Stomach (tissue), 9 donors: Measurements from ENCODE around the gene ERN1. TPM values are rescaled to one million over a fixed set of nuclear protein-coding genes. Genes with fewer than 3 reads are reported as not detected.

Source experiments
- DNase-seq, 2 donors: peaks; one replicate each; pipeline versions ENCODE4 v3.0.0 to v3.0.0-alpha.2; 2013 to 2019
- H3K27ac ChIP-seq, 5 donors: fragments of 200-600 bp in 4 of 5; sonication (generic) in 4 of 5; one replicate each; pipeline ENCODE4 v1.5.1; 2013 to 2019; ENCODE audit warnings: mild to moderate bottlenecking in 1 of 5, moderate library complexity in 1 of 5
- H3K27me3 ChIP-seq, 3 donors: fragments of 200-600 bp; sonication (generic); one replicate each; pipeline ENCODE4 v1.5.1; 2017 to 2019; ENCODE audit warnings: mixed run types in 1 of 3
- H3K36me3 ChIP-seq, 4 donors: fragments of 200-600 bp; sonication (generic); 1 replicate in 3 of 4; 2 replicates in 1 of 4; pipeline ENCODE4 v1.5.1; 2016 to 2019
- H3K4me1 ChIP-seq, 4 donors: fragments of 200-600 bp; sonication (generic); one replicate each; pipeline ENCODE4 v1.5.1; 2016 to 2019
- H3K4me3 ChIP-seq, 4 donors: fragments of 200-600 bp; sonication (generic) in 3 of 4; one replicate each; pipeline ENCODE4 v1.5.1; 2016 to 2019; ENCODE audit warnings: mild to moderate bottlenecking in 1 of 4
- H3K9me3 ChIP-seq, 4 donors: fragments of 200-600 bp; sonication (generic); one replicate each; pipeline ENCODE4 v1.5.1; 2016 to 2019
- EP300 ChIP-seq: sonication (generic); formaldehyde crosslinking; IDR thresholded peaks from one replicate; pipeline ENCODE4 v1.6.1; 2017; ENCODE audit warnings: antibody characterized with exemption
- POLR2A ChIP-seq, 4 donors: fragments of 450-650 bp; IDR thresholded peaks; one replicate each; pipeline ENCODE4 v1.6.1; 2016; ENCODE audit warnings: antibody characterized with exemption in 4 of 4, control low read depth in 2 of 4, mild to moderate bottlenecking in 1 of 4, moderate library complexity in 1 of 4
- POLR2AphosphoS5 ChIP-seq, 3 donors: sonication (generic); formaldehyde crosslinking; IDR thresholded peaks; one replicate each; pipeline ENCODE4 v1.6.1; 2016; ENCODE audit warnings: antibody characterized with exemption in 3 of 3
- WGBS, 5 donors: extraction: QIAGEN DNeasy Blood & Tissue Kit in 3 of 5; methylation state at CpG; one replicate each; pipeline versions ENCODE4 v1.1.5 to v1.1.7; 2013 to 2018; 5-methylcytosine and 5-hydroxymethylcytosine counted together
- intact Hi-C: fragments of 100-400 bp; cut with DNase I; formaldehyde crosslinking; loops from one replicate; pipeline ENCODE4 v1.15.1; 2023; ENCODE audit warnings: low total_unique reads
- polyA plus RNA-seq, 3 donors: library from polyadenylated mRNA; stranded (reverse); fragments of 200-250 nt; gene quantifications; one replicate each; pipeline ENCODE4 v1.2.3, GENCODE V29; 2013
- small RNA-seq, 4 donors: library from RNA; depleted of rRNA; stranded (forward); fragments of <200 nt; gene quantifications; one replicate each; pipeline ENCODE3, GENCODE V24; 2016
- total RNA-seq, 5 donors: library from RNA; depleted of rRNA; stranded (reverse); fragments of >200 nt; gene quantifications; one replicate each; pipeline versions ENCODE4 v1.1.0 to v1.2.3, GENCODE V29; 2014 to 2016
- TF ChIP-seq, protein P1 (sequence below), 7 experiments: fragments of 450-650 bp in 4 of 7; fragments of 200-600 bp in 3 of 7; sonication (generic) in 3 of 7; IDR thresholded peaks; one replicate each; pipeline ENCODE4 v1.5.1; 2016 to 2019; ENCODE audit warnings: antibody characterized with exemption in 7 of 7, control low read depth in 2 of 7, mild to moderate bottlenecking in 1 of 7
- donor health status: healthy with polysubstance abuse.
- donor health status: Bipolar disorder and iron deficiency.
- donor health status: healthy.

ERN1 gene
- total and polyA plus RNA-seq, 8 donors: 4.1 to 76.4 (median 28.0) TPM

DNA sequence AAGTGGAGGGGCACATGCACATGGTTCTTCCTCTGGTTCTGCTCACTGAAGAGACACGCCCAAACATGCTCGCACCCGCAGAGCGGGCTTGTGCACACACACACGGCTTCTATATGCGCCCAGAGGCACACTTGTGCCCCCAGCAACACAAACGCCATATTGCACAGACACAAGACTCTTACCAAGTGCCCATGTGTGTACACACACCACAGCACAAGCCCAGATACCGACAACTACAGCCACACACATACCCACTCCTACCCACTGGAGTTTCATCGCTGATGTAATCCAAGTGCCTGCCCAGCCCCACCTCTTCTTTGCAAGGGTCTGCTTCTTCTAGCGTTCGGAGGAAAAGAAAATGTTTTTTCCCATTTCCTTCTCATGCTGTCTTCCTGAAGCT lies 138.3 kb downstream of the ERN1 start:
- Histone ChIP-seq H3K36me3 (no peaks in the 10 kb centered on the region), H3K4me3 (no peak overlapping the region), H3K4me1 (peaks cover 6 to 25% (median 11%) of the 10 kb centered on the region in 4 donors), H3K9me3 (no peaks in the 10 kb centered on the region), H3K27me3 (peaks cover 0 to 54% (median 15%) of the 10 kb centered on the region in 3 donors), H3K27ac (no peak overlapping the region)
- TF ChIP-seq POLR2A (IDR thresholded peaks at IDR 0.05): no peak
- no peak for TF ChIP-seq POLR2AphosphoS5 (IDR thresholded peaks at IDR 0.05)
- TF ChIP-seq EP300: no peak
- TF ChIP-seq, protein P1, sequence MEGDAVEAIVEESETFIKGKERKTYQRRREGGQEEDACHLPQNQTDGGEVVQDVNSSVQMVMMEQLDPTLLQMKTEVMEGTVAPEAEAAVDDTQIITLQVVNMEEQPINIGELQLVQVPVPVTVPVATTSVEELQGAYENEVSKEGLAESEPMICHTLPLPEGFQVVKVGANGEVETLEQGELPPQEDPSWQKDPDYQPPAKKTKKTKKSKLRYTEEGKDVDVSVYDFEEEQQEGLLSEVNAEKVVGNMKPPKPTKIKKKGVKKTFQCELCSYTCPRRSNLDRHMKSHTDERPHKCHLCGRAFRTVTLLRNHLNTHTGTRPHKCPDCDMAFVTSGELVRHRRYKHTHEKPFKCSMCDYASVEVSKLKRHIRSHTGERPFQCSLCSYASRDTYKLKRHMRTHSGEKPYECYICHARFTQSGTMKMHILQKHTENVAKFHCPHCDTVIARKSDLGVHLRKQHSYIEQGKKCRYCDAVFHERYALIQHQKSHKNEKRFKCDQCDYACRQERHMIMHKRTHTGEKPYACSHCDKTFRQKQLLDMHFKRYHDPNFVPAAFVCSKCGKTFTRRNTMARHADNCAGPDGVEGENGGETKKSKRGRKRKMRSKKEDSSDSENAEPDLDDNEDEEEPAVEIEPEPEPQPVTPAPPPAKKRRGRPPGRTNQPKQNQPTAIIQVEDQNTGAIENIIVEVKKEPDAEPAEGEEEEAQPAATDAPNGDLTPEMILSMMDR (IDR thresholded peaks at IDR 0.05): no peak
- 60 to 88% (median 81%) methylated on average over 7 to 11 of the region's 11 CpGs for WGBS, 5 donors
- intact Hi-C loops: no loop called here
- no peak for DNase-seq

DNA sequence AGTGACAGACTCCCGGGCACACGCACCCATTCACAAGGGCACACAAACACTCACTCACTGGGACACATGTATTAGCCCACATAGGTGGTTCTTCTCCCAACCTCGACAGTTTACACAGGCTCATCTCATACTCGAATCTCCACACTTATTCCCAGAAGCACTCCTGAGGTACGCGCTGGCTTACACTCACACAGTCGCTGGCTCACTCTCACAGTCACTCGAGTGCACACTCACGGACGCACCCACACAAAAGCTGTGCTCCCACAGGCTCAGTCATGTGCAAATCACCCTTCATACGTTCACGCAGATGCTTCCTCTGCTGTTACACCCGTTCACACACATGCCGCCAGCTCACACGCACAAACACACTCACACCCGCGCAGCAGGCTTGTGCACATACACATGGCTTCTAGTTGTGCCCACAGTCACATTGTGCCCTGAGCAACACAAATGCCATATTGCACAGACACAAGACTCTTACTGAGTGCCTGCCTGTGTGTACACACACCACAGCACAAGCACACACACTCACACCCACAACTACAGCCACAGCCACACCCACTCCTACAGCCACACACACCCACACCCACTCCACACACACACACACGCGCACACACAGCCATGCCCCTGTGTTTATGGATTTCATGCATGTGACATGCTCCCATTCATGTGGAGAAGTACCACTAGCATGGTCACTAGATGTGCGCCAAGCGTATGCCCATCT lies 140.2 kb downstream of the ERN1 start:
- WGBS, 5 donors: 82 to 88% (median 86%) methylated on average over 20 to 21 of the region's 21 CpGs
- TF ChIP-seq, protein P1 (IDR thresholded peaks at IDR 0.05): no peak
- TF ChIP-seq POLR2AphosphoS5 (IDR thresholded peaks at IDR 0.05) (no peak), EP300 (no peak), POLR2A (IDR thresholded peaks at IDR 0.05) (no peak)
- Histone ChIP-seq H3K9me3 (no peaks in the 10 kb centered on the region), H3K4me1 (peaks cover 6 to 25% (median 19%) of the 10 kb centered on the region in 4 donors), H3K27me3 (peaks cover 0 to 52% (median 15%) of the 10 kb centered on the region in 3 donors), H3K4me3 (no peak overlapping the region), H3K27ac (no peak overlapping the region), H3K36me3 (no peaks in the 10 kb centered on the region)
- intact Hi-C loops: no loop called here
- no peak for DNase-seq

Small RNA genes within 50 kb of the gene (small RNA-seq; reads per million reads assigned to genes)
- gene SNORD104: 162,305 to 339,462 (median 259,404) reads per million in 4 donors

Other genes with a start within 250 kb of the ERN1 start
- gene GH2, start 248.2 kb downstream of the ERN1 start, total RNA-seq: not detected
- gene GH2, start 248.2 kb downstream of the ERN1 start, polyA plus RNA-seq: not detected
- gene CSH1, start 233.6 kb downstream of the ERN1 start, total RNA-seq: not detected
- gene CSH1, start 233.6 kb downstream of the ERN1 start, polyA plus RNA-seq: not detected
- not detected for gene CSHL1, start 218.9 kb downstream of the ERN1 start, total RNA-seq
- not detected for gene CSHL1, start 218.9 kb downstream of the ERN1 start, polyA plus RNA-seq
- gene GH1, start 211.3 kb downstream of the ERN1 start, total RNA-seq: not detected
- gene GH1, start 211.3 kb downstream of the ERN1 start, polyA plus RNA-seq: not detected
- 1 to 10 TPM in 2 of 5 donors, not detected in 3; 4.8 to 5.3 TPM for gene CD79B, start 197.8 kb downstream of the ERN1 start, total RNA-seq
- gene CD79B, start 197.8 kb downstream of the ERN1 start, polyA plus RNA-seq: 1 to 10 TPM; 1.7 to 9.7 (median 8.1) TPM
- 1 to 10 TPM in 3 of 5 donors, not detected in 2; 1.2 to 2.7 (median 2.4) TPM for gene SCN4A, start 157.2 kb downstream of the ERN1 start, total RNA-seq
- under 1 TPM; 0.05 to 0.31 (median 0.19) TPM for gene SCN4A, start 157.2 kb downstream of the ERN1 start, polyA plus RNA-seq
- under 1 TPM in 1 of 5 donors, not detected in 4; 0.92 TPM for gene PRR29, start 131.8 kb downstream of the ERN1 start, total RNA-seq
- gene PRR29, start 131.8 kb downstream of the ERN1 start, polyA plus RNA-seq: under 1 TPM in 2 of 3 donors, not detected in 1; 0.08 to 0.50 TPM
- gene ICAM2, start 109.5 kb downstream of the ERN1 start, total RNA-seq: 10 to 100 TPM in 1 of 5 donors, 1 to 10 TPM in 2, not detected in 2; 4.7 to 25.3 (median 9.9) TPM
- gene ICAM2, start 109.5 kb downstream of the ERN1 start, polyA plus RNA-seq: 10 to 100 TPM in 2 of 3 donors, 1 to 10 TPM in 1; 8.2 to 15.4 (median 11.5) TPM
- gene TEX2, start 133.1 kb upstream of the ERN1 start, total RNA-seq: 10 to 100 TPM; 17.5 to 50.6 (median 40.0) TPM
- 1 to 10 TPM; 5.8 to 8.0 (median 7.7) TPM for gene TEX2, start 133.1 kb upstream of the ERN1 start, polyA plus RNA-seq